Measurements from ENCODE around the gene AR. TPM values are rescaled to one million over a fixed set of nuclear protein-coding genes. Genes with fewer than 3 reads are reported as not detected.

The AR gene
- total RNA-seq, 6 experiments from 2014 or later, result 12.2 to 18.2 (median 15.5) TPM

DNA sequence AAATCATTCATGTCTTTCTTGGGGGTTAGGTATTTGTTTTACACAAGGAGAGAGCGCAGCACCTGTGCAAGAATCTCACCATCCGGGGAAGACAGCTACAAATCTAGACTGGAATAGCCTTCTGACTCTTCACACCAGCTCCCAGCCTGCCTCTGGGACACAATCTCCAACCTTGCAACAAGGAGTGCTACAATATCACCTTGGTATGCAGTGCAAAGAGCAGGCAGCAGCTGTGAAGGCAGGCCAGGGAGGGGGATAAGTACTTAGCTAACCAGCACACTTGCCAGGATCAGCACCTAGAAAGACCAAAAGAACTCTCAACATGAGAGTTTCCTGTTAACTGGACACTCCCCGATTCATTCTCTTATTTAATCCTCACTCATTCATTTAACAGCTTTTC, 235.3 kb downstream of the AR start:
- DNase-seq, result no peak
- no peaks in the 10 kb centered on the region for H3K27me3 Mint-ChIP-seq (ENCODE audit: insufficient read depth)
- no peaks in the 10 kb centered on the region for H3K9me3 Mint-ChIP-seq
- H3K4me3 Mint-ChIP-seq, result no peak overlapping the region
- H3K27ac Mint-ChIP-seq, result no peak overlapping the region
- TF ChIP-seq, protein P1, sequence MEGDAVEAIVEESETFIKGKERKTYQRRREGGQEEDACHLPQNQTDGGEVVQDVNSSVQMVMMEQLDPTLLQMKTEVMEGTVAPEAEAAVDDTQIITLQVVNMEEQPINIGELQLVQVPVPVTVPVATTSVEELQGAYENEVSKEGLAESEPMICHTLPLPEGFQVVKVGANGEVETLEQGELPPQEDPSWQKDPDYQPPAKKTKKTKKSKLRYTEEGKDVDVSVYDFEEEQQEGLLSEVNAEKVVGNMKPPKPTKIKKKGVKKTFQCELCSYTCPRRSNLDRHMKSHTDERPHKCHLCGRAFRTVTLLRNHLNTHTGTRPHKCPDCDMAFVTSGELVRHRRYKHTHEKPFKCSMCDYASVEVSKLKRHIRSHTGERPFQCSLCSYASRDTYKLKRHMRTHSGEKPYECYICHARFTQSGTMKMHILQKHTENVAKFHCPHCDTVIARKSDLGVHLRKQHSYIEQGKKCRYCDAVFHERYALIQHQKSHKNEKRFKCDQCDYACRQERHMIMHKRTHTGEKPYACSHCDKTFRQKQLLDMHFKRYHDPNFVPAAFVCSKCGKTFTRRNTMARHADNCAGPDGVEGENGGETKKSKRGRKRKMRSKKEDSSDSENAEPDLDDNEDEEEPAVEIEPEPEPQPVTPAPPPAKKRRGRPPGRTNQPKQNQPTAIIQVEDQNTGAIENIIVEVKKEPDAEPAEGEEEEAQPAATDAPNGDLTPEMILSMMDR (IDR thresholded peaks at IDR 0.05), result no peak
- no peaks in the 10 kb centered on the region for H3K36me3 Mint-ChIP-seq (ENCODE audit: low read depth)
- H3K4me1 Mint-ChIP-seq (ENCODE audit: low read depth), result peaks cover 28% of the 10 kb centered on the region

Data from HFFc6 (cell line).